ENCODE data around the gene GOLGA6L2. TPM values are rescaled to one million over a fixed set of nuclear protein-coding genes. Genes with fewer than 3 reads are reported as not detected.

Gene GOLGA6L2, protein sequence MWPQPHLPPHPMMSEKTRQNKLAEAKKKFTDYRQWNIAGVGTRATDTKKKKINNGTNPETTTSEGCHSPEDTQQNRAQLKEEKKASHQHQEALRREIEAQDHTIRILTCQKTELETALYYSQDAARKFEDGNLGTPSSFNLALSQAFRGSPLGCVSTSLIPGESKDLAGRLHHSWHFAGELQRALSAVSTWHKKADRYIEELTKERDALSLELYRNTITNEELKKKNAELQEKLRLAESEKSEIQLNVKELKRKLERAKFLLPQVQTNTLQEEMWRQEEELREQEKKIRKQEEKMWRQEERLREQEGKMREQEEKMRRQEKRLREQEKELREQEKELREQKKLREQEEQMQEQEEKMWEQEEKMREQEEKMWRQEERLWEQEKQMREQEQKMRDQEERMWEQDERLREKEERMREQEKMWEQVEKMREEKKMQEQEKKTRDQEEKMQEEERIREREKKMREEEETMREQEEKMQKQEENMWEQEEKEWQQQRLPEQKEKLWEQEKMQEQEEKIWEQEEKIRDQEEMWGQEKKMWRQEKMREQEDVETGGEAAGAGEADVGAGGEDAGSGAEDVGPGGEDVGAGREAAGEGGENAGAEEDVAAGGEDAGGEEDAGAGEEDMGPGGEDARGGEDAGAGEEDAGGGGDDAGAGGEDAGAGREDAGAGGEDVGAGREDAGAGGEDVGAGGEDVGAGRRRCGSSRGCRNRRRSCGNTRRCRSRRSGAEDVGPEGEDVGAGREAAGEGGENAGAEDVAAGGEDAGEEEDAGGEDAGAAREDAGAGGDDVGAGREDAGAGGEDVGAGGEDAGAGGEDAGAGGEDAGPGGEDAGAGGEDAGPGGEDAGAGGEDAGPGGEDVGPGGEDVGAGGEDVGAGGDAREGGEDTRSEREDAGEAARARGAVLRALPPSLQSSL
- total RNA-seq: not detected in 2 replicates

DNA sequence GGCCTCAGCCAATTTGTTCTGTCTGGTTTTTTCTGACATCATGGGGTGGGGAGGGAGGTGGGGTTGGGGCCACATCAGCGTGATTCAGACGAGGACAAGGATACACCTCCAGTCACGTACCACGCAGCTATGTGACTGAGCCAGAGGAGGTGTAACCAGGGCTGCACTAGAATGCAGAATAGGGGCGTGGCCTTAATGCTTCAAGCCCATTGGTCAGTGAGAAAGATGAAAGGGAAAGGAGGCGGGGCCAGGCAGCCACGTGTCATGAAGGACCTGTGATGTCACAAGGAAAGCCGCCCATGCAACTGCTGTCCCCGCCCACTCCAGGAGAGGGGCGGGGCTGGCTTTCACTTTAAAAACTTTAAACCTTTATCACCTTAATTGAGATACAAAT is at the start of gene GOLGA6L2:
Gene GOLGA6L2, minus strand, starts transcription at position 137 of the 394 bp plus-strand sequence. Its CDS starts 62 bp downstream, at position 75.
- TF ChIP-seq, protein P1, sequence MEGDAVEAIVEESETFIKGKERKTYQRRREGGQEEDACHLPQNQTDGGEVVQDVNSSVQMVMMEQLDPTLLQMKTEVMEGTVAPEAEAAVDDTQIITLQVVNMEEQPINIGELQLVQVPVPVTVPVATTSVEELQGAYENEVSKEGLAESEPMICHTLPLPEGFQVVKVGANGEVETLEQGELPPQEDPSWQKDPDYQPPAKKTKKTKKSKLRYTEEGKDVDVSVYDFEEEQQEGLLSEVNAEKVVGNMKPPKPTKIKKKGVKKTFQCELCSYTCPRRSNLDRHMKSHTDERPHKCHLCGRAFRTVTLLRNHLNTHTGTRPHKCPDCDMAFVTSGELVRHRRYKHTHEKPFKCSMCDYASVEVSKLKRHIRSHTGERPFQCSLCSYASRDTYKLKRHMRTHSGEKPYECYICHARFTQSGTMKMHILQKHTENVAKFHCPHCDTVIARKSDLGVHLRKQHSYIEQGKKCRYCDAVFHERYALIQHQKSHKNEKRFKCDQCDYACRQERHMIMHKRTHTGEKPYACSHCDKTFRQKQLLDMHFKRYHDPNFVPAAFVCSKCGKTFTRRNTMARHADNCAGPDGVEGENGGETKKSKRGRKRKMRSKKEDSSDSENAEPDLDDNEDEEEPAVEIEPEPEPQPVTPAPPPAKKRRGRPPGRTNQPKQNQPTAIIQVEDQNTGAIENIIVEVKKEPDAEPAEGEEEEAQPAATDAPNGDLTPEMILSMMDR (IDR thresholded peaks at IDR 0.05; ENCODE audit: insufficient read depth, low read depth, low read length): no peak
- H3K4me3 ChIP-seq (ENCODE audit: low read depth, low read length): no peak within 1 kb of the TSS
- DNase-seq (ENCODE audit: low read depth): no peak

DNA sequence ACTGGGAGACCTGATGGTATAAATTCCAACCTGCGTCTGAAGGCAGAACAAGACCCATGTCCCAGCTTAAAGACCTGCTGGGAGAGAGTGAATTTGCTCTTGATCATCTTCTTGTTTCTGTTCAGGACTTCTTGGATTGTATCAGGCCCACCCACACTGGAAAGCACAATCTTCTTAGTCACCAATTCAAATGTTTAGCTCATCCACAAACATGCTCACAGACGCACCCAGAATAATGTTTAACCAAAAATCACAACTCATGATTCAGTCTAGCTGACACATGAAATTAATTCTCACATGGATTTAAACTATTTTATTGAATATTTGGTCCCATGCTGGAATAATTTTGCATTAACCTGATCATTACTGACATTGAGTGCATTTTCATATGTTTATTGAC is 37.8 kb upstream of the GOLGA6L2 start:
- DNase-seq (ENCODE audit: low read depth): no peak
- no peak overlapping the region for H3K4me3 ChIP-seq (ENCODE audit: low read depth, low read length)
- TF ChIP-seq, protein P1 (IDR thresholded peaks at IDR 0.05; ENCODE audit: insufficient read depth, low read depth, low read length): no peak

DNA sequence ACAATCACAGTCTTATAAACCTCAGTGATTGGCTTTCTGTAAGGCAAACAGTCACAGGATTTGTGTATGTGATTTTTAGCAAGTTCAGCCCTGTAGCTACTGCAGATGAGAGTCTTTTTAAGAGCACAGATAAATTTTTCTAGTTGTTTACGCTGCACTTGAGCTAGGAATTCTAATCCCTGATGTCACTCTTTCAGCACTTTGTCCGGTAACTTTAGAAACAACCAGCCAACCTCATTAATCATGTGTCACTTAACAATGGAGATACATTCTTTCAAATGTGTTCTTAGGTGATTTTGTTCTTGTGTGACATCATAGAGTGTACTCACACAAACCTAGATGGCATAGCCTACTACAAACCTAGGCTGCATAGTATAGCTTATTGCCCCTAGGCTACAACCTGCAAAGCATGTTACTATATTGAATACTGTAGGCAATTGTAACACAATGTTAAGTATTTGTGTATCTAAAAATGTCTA is 36.8 kb upstream of the GOLGA6L2 start:
- DNase-seq (ENCODE audit: low read depth): no peak
- H3K4me3 ChIP-seq (ENCODE audit: low read depth, low read length): no peak overlapping the region
- TF ChIP-seq, protein P1 (IDR thresholded peaks at IDR 0.05; ENCODE audit: insufficient read depth, low read depth, low read length): no peak

DNA sequence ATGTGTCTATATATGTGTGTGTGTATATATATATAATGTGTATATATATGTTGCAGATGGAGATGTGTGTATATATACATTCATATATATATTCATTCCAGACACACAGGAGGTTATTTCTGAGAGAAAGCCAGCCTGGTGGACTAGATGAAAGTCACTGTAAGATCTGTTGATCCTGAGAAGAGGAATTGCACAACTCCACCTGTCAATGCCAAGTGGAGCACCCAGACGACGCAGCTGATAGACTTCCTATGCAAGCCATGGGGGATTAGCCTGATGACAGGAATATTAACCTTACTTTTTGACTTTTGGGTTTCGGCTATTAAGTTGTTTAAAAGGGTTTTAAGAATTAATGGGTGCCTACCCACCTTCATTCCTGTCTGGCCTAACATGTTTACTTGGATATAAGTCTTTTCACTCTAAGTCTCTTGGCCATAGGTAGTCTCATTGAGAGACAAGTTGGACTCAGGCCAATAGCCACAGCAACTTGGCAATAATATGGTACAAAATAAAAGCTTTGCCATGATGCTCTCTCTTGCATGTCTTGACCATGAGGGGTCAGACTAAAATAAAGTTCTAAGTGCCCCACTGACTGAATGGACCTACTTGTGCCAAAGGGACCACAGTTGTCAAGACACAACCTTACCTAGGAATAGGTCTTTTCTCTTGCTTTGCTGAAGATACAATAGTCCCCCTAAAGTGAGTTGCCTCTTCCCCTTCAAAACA is 35.9 kb upstream of the GOLGA6L2 start:
- no peak for DNase-seq (ENCODE audit: low read depth)
- TF ChIP-seq, protein P1 (IDR thresholded peaks at IDR 0.05; ENCODE audit: insufficient read depth, low read depth, low read length): no peak
- H3K4me3 ChIP-seq (ENCODE audit: low read depth, low read length): no peak overlapping the region

DNA sequence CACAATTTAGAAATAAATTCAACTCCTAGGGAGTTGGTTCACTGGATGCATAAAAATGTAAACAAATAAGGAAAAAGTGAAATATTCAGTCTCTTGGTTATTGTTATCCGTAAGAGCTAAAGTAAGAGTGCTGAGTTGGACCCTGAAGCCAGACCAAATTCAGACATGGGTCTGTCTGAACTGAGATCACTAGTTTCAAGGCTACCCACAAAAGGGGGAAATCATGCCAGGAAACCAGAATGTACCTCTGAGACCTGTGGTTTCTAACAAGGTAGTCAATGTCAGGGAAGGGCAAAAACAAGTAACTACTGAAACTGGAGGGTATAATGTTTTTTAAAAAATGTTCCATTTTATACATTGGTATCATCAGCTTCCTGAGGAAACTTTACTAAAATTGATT is 35.2 kb upstream of the GOLGA6L2 start:
- DNase-seq (ENCODE audit: low read depth): no peak
- TF ChIP-seq, protein P1 (IDR thresholded peaks at IDR 0.05; ENCODE audit: insufficient read depth, low read depth, low read length): no peak
- no peak overlapping the region for H3K4me3 ChIP-seq (ENCODE audit: low read depth, low read length)

DNA sequence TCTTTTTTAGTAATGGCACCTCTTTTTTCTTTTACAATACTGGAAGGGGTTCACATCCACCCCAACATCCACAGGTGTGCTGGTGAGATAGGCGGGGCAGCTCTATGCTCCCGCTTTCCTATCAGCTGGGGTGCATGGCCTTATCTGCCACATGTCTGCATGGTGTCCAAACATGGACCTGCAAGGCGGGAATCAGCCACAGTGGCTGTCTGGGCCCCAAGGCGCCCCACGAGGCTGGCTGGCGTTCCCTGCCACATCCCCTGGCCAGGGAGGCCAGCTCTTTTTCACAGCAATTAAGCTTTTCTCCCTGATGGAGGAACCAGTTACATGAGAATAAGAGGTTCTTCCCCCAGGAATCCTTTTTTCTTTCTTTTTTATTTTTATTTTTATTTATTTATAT is 30.9 kb upstream of the GOLGA6L2 start:
- no peak for DNase-seq (ENCODE audit: low read depth)
- TF ChIP-seq, protein P1 (IDR thresholded peaks at IDR 0.05; ENCODE audit: insufficient read depth, low read depth, low read length): no peak

More for the DNA sequence above, 30.9 kb upstream of the GOLGA6L2 start:
- no peak overlapping the region for H3K4me3 ChIP-seq (ENCODE audit: low read depth, low read length)

Data from fibroblast of villous mesenchyme (primary cell).